ENCODE measurements around the gene RRP12. TPM values are rescaled to one million over a fixed set of nuclear protein-coding genes. Genes with fewer than 3 reads are reported as not detected.

The RRP12 gene
- total RNA-seq, 5 donors from 2014 or later (not counting 1 experiment from before 2014, with no cell fraction given), result 25.9 to 91.4 (median 33.5) TPM

DNA sequence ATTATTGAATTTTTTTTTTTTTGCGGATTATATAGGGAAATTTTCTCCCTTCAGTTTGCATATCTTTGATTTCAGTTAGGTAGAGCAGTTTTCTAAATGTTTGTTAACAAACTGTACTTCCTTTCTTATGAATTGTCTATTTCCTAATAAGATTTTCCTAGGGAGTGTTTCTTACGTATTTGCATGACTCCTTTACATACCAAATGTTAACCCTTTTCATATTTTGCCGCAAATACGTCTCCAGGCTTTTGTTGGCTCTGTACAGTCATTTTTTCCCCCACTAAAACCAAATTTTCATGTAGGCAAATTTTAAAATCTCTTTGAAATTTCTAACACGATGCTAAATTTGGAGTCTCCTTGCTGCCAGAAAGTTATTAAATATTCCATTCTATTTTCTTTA is 64.7 kb downstream of the RRP12 start:
- peak overlapping the region in 1 of 2 donors; percentile 59 for H3K27ac Mint-ChIP-seq
- ATAC-seq (replicated peaks in 1 of 4) (no peak), DNase-seq (no peak)
- peak overlapping the region in 1 of 3 donors; percentile 95 for H3K4me3 Mint-ChIP-seq
- Histone ChIP-seq H3K4me3 (ENCODE audit: control insufficient read depth in 1 of 2, extremely low read depth in 1 of 2, low read length in 1 of 2) (no peak overlapping the region), H3K36me3 (ENCODE audit: control insufficient read depth in 2 of 2, extremely low read depth in 1 of 2, insufficient read depth in 1 of 2, low read length in 1 of 2) (peaks cover 0 to 3% of the 10 kb centered on the region in 2 donors), H3K4me1 (ENCODE audit: control insufficient read depth in 1 of 2, extremely low read depth in 1 of 2, insufficient read depth in 2 of 2, low read length in 2 of 2) (peaks cover 11 to 28% of the 10 kb centered on the region in 2 experiments), H3K9me3 (no peaks in the 10 kb centered on the region), H3K27me3 (replicated peaks in 1 of 2; ENCODE audit: control insufficient read depth in 2 of 2, extremely low read depth in 1 of 2, insufficient read depth in 2 of 2, low read length in 1 of 2) (peaks cover 0 to 5% of the 10 kb centered on the region in 2 experiments), H3K27ac (ENCODE audit: low read length) (no peak overlapping the region)
- H3K4me1 Mint-ChIP-seq, result peaks cover 22 to 26% (median 26%) of the 10 kb centered on the region in 3 donors
- H3K9me3 Mint-ChIP-seq, result no peaks in the 10 kb centered on the region
- no peaks in the 10 kb centered on the region for H3K27me3 Mint-ChIP-seq
- CTCF ChIA-PET, result no interaction called here
- H3K36me3 Mint-ChIP-seq, result peaks cover 5% of the 10 kb centered on the region
- WGBS (ENCODE audit: insufficient coverage), result 43% methylated on average over 2 of the region's 5 CpGs
- POLR2A ChIA-PET, result no interaction called here

DNA sequence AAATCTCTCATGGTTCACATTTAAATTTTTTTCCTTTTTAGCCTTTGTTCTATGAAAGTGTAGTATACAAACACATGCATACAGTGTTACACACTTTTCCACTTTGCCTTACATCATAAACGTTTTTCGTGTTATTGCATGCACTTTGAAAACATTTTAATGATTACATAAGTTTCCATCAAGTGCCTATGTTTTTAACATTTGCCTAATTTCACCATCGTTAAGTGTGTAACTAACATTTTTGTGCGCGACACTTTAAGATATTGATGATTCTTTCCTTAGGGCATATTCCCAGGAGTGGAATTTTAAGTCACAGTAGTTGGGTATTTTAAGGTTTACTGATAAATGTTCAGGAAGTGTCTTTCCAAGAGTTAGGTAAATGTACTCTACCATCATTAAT is 65.1 kb downstream of the RRP12 start:
- H3K4me3 ChIP-seq (ENCODE audit: control insufficient read depth in 1 of 2, extremely low read depth in 1 of 2, low read length in 1 of 2), result no peak overlapping the region
- POLR2A ChIA-PET, result no interaction called here
- H3K36me3 ChIP-seq (ENCODE audit: control insufficient read depth in 2 of 2, extremely low read depth in 1 of 2, insufficient read depth in 1 of 2, low read length in 1 of 2), result peaks cover 0 to 6% of the 10 kb centered on the region in 2 donors
- peaks cover 11 to 32% of the 10 kb centered on the region in 2 experiments for H3K4me1 ChIP-seq (ENCODE audit: control insufficient read depth in 1 of 2, extremely low read depth in 1 of 2, insufficient read depth in 2 of 2, low read length in 2 of 2)
- no peak for DNase-seq
- Mint-ChIP-seq H3K36me3 (peaks cover 9% of the 10 kb centered on the region), H3K27ac (peak overlapping the region; percentile 59 to 64), H3K9me3 (no peaks in the 10 kb centered on the region), H3K4me1 (peaks cover 27 to 31% (median 30%) of the 10 kb centered on the region in 3 donors), H3K4me3 (peak overlapping the region; percentile 73 to 95 (median 75)), H3K27me3 (no peaks in the 10 kb centered on the region)
- CTCF ChIA-PET, result interaction anchor here in 1 of 2 donors (0.7 kb wide), 1 partner anchor 57 kb away, joined by 3 read pairs; no protein-coding TSS in a partner anchor
- no peak for ATAC-seq (replicated peaks in 1 of 4)
- peaks cover 0 to 5% of the 10 kb centered on the region in 2 experiments for H3K27me3 ChIP-seq (replicated peaks in 1 of 2; ENCODE audit: control insufficient read depth in 2 of 2, extremely low read depth in 1 of 2, insufficient read depth in 2 of 2, low read length in 1 of 2)
- H3K9me3 ChIP-seq, result no peaks in the 10 kb centered on the region
- H3K27ac ChIP-seq (ENCODE audit: low read length), result no peak overlapping the region
- WGBS (ENCODE audit: insufficient coverage), result no CpG with 5 or more reads among the region's 5 CpGs

DNA sequence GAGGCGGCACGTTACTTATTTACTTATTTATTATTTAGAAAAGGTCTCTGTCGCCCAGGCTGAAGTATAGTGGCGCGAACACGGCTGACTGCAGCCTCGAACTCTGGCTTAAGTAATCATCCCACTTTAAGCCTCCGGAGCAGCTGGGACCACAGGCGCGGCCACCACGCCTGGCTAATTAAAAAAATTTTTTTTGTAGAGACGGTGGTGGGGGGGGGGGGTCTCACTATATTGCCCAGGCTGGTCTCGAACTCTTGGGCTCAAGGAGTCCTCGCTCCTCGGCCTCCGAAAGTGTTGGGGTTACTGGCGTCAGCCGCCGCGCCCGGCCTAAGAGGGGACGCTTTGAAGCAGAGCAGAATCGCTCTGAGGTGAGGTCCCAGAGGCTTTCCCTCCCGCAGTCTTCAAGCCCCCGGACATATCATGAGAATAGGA is 65.9 kb downstream of the RRP12 start:
- peaks cover 11 to 34% of the 10 kb centered on the region in 2 experiments for H3K4me1 ChIP-seq (ENCODE audit: control insufficient read depth in 1 of 2, extremely low read depth in 1 of 2, insufficient read depth in 2 of 2, low read length in 2 of 2)
- peak overlapping the region in 1 of 2 donors; percentile 28 for H3K27ac Mint-ChIP-seq
- POLR2A ChIA-PET, result no interaction called here
- peak overlapping the region; percentile 59 to 68 for H3K4me3 ChIP-seq (ENCODE audit: control insufficient read depth in 1 of 2, extremely low read depth in 1 of 2, low read length in 1 of 2)
- no peaks in the 10 kb centered on the region for H3K9me3 Mint-ChIP-seq
- CTCF ChIA-PET, result interaction anchor here in 1 of 2 donors (0.7 kb wide), 1 partner anchor 56 kb away, joined by 3 read pairs; no protein-coding TSS in a partner anchor
- no peaks in the 10 kb centered on the region for H3K27me3 Mint-ChIP-seq
- H3K4me1 Mint-ChIP-seq, result peaks cover 30 to 36% (median 36%) of the 10 kb centered on the region in 3 donors
- 21% methylated on average over 13 of the region's 25 CpGs for WGBS (ENCODE audit: insufficient coverage)
- peaks cover 10% of the 10 kb centered on the region for H3K36me3 Mint-ChIP-seq
- peak overlapping the region; percentile 73 to 95 (median 75) for H3K4me3 Mint-ChIP-seq
- no peaks in the 10 kb centered on the region for H3K9me3 ChIP-seq
- H3K36me3 ChIP-seq (ENCODE audit: control insufficient read depth in 2 of 2, extremely low read depth in 1 of 2, insufficient read depth in 1 of 2, low read length in 1 of 2), result peaks cover 0 to 8% of the 10 kb centered on the region in 2 donors
- no peak overlapping the region for H3K27ac ChIP-seq (ENCODE audit: low read length)
- no peak for ATAC-seq (replicated peaks in 1 of 4)
- DNase-seq, result no peak
- peaks cover 0 to 5% of the 10 kb centered on the region in 2 experiments for H3K27me3 ChIP-seq (replicated peaks in 1 of 2; ENCODE audit: control insufficient read depth in 2 of 2, extremely low read depth in 1 of 2, insufficient read depth in 2 of 2, low read length in 1 of 2)

DNA sequence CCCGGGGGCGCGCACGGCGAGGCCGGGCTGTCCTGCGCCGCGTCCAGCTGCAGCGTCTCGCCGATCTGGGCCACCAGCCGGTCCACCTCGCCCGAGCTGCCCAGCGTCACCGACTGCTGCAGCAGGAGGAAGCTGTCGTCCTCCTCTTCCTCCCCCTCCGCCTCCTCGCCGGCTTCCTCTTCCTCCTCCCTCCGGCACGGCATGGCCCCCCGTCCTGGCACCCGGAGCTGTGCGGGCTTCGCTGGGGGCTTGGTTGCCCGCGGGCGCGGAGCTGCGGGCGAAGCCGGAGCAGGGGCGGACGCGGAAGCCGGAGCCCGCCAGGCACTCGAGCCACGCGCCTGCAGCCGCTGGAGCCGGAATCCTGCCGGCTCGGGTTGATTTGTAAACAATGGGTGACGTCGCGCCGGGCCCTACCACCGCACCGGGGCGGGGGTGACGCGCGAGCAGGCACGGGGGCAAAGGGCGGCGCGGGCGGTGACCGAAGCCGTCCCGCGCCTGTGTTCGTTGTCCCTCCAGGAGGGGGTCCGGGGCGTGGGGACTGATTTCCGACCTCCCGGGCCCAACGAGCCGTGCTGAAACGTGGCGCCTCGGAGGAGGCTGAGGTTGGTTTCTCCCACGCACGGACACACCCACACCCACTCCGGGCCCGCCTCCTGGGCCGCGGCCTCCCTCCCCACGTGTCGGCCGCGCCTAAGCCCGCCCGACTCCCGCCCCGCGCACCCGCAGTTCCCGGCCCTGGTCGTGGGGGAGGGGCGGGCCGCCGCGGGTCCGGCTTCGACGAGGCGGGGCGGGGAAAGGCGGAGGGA is 66.6 kb downstream of the RRP12 start, which contains the start of gene FRAT2:
TSS of gene FRAT2 (minus strand) at position 360 of the 806 bp plus-strand sequence. CDS start at position 203, 157 bp downstream.
- ChIA-PET POLR2A (interaction anchor here (2.9 kb wide), 2 partner anchors 15 kb away, joined by 10 to 13 read pairs; partner anchors contain the start of gene FRAT1 (in 2 of the 2)), CTCF (interaction anchor here in 1 of 2 donors (0.8 to 3.9 kb wide), 2 partner anchors 15 to 56 kb away, joined by 6 to 28 read pairs; partner anchors contain the start of gene FRAT1)
- Mint-ChIP-seq H3K4me1 (peaks cover 37 to 41% (median 40%) of the 10 kb centered on the region in 3 donors), H3K9me3 (no peaks in the 10 kb centered on the region), H3K36me3 (peaks cover 15% of the 10 kb centered on the region), H3K4me3 (peak within 1 kb of the TSS; percentile 93 to 95 (median 93)), H3K27me3 (no peaks in the 10 kb centered on the region), H3K27ac (peak within 1 kb of the TSS; percentile 87 to 93)
- Histone ChIP-seq H3K27ac (ENCODE audit: low read length) (peak within 1 kb of the TSS; percentile 90), H3K4me1 (ENCODE audit: control insufficient read depth in 1 of 2, extremely low read depth in 1 of 2, insufficient read depth in 2 of 2, low read length in 2 of 2) (peaks cover 11 to 38% of the 10 kb centered on the region in 2 experiments), H3K9me3 (no peaks in the 10 kb centered on the region), H3K27me3 (replicated peaks in 1 of 2; ENCODE audit: control insufficient read depth in 2 of 2, extremely low read depth in 1 of 2, insufficient read depth in 2 of 2, low read length in 1 of 2) (peaks cover 0 to 5% of the 10 kb centered on the region in 2 experiments), H3K4me3 (ENCODE audit: control insufficient read depth in 1 of 2, extremely low read depth in 1 of 2, low read length in 1 of 2) (peak within 1 kb of the TSS; percentile 70 to 82), H3K36me3 (ENCODE audit: control insufficient read depth in 2 of 2, extremely low read depth in 1 of 2, insufficient read depth in 1 of 2, low read length in 1 of 2) (peaks cover 0 to 14% of the 10 kb centered on the region in 2 donors)
- DNase-seq (peak; percentile 71 to 92 (median 84)), ATAC-seq (replicated peaks in 1 of 4) (peak; percentile 88 to 91 (median 88))
- under 1% methylated on average over 66 of the region's 103 CpGs for WGBS (ENCODE audit: insufficient coverage)

DNA sequence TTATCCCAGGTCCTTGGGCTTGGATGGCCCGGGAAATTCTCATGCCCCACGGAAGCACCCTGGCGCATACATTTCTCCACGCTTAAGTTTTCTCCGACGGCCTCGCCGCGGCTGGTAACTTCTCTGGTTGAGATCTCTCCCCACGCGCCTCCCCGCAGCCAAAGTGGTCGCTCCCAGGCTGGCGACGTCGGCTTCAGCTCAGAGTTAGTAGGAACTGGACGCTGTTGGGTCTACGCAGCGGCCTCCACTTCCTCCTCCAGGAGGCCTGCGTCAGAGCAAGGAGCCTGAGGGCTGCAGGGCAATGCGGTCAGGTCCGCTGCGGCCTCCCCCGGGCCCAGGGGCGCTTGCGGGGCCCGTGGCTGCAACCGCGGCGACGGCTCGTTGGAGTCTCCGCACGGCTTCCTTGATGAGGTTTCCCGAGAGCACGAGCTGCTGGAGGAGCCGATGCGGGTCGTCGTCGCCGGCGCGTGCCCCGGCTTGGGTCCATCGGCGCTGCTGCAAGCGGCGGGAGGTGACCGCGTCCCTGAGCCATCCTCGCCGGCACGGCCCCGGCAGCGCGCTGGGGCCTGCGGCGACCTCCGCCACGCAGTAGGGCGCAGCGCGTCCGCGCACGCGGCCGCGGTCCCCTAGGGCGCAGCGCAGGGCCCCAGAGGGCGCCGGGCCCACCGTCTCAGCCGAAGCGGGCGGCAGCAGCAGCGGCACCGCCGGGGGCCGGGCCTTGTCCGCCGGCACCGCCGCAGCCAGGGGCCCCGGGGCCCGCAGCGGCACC is 67.4 kb downstream of the RRP12 start:
- no peak overlapping the region for H3K27ac ChIP-seq (ENCODE audit: low read length)
- H3K9me3 ChIP-seq, result no peaks in the 10 kb centered on the region
- POLR2A ChIA-PET, result interaction anchor here (0.5 to 2.9 kb wide), 8 partner anchors 12 to 166 kb away, joined by 3 to 13 read pairs (median 6); partner anchors contain the start of genes FRAT1 (in 2 of the 2) and RRP12 (in 1 of the 2)
- Mint-ChIP-seq H3K27me3 (no peaks in the 10 kb centered on the region), H3K9me3 (no peaks in the 10 kb centered on the region), H3K4me3 (peak overlapping the region; percentile 93 to 95 (median 93)), H3K4me1 (peaks cover 39 to 47% (median 45%) of the 10 kb centered on the region in 3 donors), H3K36me3 (peaks cover 19% of the 10 kb centered on the region), H3K27ac (peak overlapping the region; percentile 84 to 93)
- peaks cover 0 to 5% of the 10 kb centered on the region in 2 experiments for H3K27me3 ChIP-seq (replicated peaks in 1 of 2; ENCODE audit: control insufficient read depth in 2 of 2, extremely low read depth in 1 of 2, insufficient read depth in 2 of 2, low read length in 1 of 2)
- H3K4me1 ChIP-seq (ENCODE audit: control insufficient read depth in 1 of 2, extremely low read depth in 1 of 2, insufficient read depth in 2 of 2, low read length in 2 of 2), result peaks cover 11 to 38% of the 10 kb centered on the region in 2 experiments
- ATAC-seq (replicated peaks in 1 of 4) (peak; percentile 29 to 44 (median 33)), DNase-seq (peak in 22 of 35 experiments; percentile 5 to 50 (median 17))
- under 1% methylated on average over 89 of the region's 89 CpGs for WGBS (ENCODE audit: insufficient coverage)
- H3K4me3 ChIP-seq (ENCODE audit: control insufficient read depth in 1 of 2, extremely low read depth in 1 of 2, low read length in 1 of 2), result peak overlapping the region; percentile 70 to 82
- CTCF ChIA-PET, result interaction anchor here (0.8 to 3.9 kb wide), 6 partner anchors 14 to 55 kb away, joined by 3 to 28 read pairs (median 4); partner anchors contain the start of gene FRAT1 (in 2 of the 2)
- peaks cover 0 to 16% of the 10 kb centered on the region in 2 donors for H3K36me3 ChIP-seq (ENCODE audit: control insufficient read depth in 2 of 2, extremely low read depth in 1 of 2, insufficient read depth in 1 of 2, low read length in 1 of 2)

Measured in T-cell (primary cell).